HT1080 (cell line): ENCODE measurements around the gene PPM1H. TPM values are rescaled to one million over a fixed set of nuclear protein-coding genes. Genes with fewer than 3 reads are reported as not detected.
A peak's percentile ranks its signal among the peaks of the same experiment; 100 is the strongest.

Source experiments
- DNase-seq: peaks from one replicate; pipeline ENCODE4 v3.0.0-alpha.2; 2015; ENCODE audit warnings: low read depth
- total RNA-seq: library from RNA; depleted of rRNA; stranded (reverse); fragments of >200 nt; shearing (Covaris generic); gene quantifications from 2 replicates; pipeline ENCODE4 v1.2.3, GENCODE V29; 2014

The PPM1H gene
- total RNA-seq, 1 experiment from 2014 or later = 3.0 TPM

DNA sequence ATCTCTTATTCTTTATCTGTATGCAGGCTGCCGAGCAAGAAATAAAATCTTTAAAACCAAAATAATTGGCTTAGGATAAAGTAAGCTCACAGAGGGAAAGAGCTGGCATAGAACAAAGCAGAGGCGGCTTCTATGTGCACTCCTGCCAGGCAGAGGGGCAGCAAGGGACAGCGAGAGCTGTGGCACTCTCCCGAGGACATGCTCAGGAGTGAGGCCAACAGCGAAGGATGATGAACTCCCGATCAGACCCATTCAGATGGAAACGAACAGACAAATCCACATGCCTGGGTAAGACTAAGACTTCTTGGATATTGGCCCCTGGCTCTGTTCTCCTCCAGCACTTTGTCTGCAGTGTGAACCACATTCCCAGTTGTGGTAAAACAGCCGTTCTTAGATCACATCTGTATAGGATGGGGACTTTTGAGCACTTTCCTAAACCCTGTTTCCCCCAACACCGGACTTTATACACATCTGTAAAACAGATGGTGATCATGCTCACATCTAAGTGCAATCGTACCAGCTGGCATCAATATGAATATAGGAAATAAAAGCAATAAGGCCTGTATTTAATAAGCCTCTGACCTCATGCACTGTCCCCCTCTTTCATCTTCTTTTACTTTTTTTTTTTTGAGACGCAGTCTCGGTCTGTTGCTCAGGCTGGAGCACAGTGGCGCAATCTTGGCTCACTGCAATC lies 134.1 kb downstream of the PPM1H start:
- DNase-seq = no peak

DNA sequence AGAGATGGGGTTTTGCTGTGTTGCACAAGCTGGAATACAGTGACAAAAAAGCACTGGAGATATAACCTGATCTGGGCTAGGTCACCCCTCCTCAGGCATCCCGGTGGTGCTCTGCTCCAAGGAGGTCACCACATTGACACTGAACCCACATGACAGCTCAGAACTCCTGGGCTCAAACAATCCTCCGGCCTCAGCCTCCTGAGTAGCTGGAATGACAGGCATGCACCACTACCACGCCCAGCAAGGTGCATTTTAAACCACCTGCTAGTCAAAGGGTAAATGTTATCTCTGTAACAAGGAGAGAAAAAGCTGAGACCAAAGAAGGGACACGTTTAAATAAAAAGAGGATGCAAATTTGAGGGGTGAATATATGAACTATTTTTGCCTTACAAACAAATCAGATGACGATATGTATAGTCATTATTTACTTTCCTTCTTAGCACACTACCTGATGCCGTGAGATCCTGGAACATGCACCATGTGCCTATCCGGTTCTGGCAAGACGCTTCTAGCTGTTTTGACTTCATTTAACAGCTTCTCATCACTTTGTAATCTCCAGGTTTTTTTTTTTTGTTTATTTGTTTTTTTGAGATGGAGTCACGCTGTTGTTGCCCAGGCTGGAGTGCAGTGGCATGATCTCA lies 135.1 kb downstream of the PPM1H start:
- no peak for DNase-seq

DNA sequence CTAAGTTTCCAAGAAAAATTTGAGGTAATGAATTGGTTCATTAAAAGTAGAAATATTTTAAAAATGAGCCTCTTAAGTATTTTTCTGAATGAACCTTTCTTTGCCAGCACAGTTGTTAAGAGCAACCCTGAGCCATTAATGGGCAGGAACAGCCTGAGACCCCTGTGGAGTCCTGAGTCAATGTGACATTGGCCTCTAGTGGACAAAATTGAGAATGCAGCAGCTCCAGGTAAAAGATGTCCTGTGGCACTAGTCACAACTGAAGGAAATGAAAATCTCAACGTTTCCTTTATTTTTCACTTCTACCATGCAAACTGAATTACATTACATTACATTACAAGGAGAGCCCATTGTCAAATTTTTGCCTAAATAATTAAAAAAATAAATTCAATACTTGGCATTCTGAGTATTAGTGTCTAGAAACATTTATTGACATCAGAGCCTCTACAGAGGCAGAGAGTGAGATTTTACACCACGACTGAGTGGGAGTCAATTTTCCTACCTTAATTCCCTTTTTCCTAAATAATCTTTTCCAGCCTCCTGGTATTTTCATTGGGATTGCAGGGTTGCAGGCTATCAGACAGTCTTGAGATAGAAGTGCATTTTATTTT lies 135.7 kb downstream of the PPM1H start:
- DNase-seq = peak; percentile 70

DNA sequence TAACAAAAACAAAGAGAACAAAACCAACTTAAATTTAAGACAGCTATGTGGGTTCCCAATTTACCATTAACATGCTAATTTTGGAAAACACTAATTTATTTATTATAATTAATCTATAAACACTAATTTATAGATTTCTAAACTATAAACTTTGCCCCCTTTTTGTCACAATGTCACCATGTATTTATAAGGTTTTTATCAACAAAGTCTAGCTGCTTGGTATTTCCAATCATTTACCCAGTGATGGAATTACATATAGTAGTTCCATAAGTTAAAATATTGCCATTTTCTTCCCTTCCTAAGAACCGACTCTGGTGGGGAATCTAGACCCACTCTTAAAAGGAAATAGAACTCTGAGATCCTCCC lies 140.7 kb downstream of the PPM1H start:
- DNase-seq = no peak

DNA sequence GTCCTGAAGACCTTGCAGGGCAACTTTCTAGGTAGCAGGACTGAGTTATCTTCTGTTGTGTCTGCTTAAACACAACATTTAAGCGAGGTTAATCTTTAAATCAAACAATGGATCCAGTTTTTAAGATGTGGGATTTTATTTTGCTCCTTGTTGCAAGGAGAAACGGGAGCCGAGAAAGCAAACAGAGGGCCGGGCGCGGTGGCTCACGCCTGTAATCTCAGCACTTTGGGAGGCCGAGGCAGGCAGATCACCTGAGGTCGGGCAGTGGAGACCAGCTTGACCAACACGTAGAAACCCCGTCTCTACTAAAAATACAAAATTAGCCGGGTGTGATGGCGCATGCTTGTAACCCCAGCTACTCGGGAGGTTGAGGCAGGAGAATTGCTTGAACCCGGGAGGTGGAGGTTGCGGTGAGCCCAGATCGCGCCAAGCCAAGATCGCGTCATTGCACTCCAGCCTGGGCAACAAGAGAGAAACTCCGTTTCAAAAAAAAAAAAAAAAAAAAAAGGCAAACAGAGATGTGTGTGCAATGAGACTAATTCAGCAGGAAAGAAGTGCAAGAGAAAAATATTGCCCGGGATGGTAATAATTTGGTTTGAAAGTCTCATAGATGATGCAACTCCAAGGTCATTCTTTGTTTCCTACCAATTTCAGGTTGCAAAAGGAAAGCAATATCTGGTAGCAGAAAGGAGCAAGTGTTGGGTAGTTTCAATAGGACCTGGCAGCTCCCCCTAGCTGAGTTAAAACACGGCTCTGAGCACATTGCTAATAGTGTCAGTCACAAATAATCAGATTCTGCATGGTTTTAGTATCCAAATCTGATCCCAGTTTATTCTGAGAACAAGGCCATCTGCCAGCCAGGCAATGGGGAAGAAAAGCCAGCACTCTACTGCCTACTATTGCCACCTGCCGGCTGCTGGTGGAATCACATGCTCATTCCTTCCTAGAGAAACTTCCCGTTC lies 141.4 kb downstream of the PPM1H start:
- peak; percentile 92 for DNase-seq

DNA sequence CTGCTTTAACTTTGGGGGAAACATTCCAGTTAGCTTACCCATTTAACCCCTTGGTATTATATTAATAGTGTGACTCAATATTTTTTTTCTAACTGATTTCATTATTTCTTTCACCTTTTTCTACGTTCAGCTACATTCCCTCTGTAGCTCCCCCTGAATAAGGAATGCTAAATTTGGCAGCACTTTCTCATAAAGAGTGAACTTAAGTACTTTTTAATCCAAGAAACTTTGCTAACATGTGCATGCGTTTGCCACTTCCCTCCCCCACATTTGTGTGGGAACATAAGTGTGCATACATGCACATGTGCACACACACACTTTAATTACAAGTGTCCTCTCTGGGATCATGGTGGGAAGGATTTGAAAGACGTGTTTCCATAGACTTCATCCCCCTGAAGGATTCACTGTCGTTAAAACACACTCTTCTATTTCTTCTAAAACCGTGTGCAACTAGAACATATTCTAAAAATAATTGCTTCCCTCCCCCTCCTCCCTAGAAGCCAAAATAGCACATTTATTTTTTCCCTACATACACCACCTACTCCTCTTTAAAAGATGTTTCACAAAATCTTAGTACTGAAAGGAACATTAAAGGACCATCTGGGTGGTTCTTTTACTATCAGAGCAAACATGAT lies 142.6 kb downstream of the PPM1H start:
- DNase-seq = peak; percentile 26

DNA sequence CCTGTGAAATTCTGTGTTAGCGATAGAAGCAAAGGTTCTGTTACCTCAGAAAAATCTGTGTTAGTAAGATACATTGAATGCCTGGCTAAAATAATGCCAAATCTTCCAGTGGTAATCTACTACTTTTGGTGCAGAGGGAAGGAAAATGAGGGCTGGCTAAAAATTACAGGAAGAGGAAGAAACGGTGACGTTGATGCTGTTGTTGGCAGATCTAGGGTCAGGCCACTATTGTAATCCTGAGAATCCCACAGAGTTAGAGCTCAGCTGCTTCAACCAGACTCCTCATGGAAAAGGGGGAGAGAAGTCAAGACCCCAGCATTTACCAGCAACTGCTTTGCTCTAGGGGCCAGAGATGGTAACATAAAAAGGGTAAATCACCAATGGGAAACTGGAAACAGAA lies 145.1 kb downstream of the PPM1H start:
- DNase-seq = no peak

DNA sequence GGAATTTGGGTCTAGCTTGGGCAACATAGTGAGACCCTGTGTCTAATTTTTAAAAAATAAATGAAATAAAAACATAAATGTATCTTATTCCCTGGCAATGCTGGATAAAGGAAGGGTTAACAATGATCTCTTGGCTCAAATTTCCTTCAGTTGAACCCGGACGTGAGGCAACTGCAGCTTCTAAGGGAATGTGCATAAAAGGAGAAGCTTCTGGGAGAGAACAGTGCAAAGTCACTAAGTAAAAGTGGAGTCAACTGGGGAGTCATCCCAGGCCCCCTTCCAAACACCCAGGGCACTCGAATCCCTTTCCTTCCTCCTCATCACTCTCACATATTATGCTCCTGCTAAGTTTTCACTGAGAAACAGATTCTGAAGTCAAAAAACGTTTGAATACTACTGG lies 147.3 kb downstream of the PPM1H start:
- DNase-seq = no peak

DNA sequence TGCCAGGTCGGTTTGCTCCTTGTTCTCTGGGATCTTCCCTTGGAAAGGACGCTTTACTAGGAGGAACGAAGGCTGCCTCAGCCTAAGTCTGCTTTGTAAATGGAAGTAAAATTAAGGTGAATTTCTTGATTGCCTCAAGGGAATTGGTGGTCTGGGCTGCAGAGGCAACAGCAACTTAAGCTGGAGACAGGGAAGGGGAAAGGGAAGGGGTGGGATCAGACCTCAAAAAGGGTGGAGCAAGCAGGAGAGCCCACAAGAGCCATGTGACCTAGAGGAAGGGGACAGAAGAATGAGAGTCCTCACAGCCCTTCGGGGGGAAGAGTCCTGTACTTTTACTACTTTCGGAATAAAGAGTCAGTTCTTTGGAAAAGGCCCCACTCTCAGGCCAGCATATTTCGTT lies 147.9 kb downstream of the PPM1H start:
- peak; percentile 46 for DNase-seq

DNA sequence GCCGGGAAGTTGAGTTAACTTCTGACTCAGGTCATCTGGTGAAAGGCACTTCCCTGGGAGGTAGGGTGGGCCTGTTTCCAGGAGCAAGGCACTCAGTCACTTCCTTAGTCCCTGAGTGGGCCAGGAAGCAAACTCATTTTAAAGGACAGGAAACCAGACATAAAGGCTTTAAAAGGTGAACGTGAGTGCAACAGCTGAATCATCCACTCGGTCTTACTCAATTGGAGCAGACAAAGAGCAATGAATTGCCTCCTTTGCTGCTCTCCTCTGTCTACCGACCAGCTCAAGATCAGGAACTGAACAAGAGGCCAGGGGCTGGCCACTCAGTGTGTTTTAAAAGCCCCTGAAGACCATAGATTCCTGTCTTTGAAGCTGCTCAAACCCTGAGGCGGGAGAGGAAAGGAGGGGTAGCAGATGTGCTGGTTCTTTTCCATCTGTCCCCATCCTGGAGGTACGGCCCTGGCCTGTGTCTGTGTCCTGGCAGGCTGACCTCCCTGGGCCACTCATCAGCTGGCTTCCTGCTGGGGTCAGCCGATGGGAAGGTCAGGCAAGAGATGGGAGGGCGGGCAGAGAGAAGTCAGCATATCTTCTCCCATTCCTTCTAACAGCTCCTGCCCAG lies 148.9 kb downstream of the PPM1H start:
- DNase-seq = peak; percentile 100

DNA sequence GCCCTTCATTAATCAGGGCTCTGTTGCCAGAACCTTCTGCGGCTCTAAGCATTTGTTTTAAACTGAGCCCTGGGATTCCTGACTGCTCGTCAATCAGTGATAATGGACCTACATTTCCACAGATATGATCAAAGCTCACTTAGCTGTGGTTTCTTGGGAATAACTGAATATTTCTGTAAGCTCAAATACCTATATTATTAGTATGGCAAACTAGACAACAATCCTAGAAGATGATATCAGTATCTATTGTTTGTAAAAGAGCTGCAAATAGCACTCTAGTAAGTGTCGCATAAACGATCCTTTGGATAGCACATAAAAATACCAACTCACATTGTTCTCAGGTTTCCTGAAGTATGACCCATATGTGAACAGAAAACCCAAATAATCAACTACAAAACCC lies 150.4 kb downstream of the PPM1H start:
- no peak for DNase-seq

DNA sequence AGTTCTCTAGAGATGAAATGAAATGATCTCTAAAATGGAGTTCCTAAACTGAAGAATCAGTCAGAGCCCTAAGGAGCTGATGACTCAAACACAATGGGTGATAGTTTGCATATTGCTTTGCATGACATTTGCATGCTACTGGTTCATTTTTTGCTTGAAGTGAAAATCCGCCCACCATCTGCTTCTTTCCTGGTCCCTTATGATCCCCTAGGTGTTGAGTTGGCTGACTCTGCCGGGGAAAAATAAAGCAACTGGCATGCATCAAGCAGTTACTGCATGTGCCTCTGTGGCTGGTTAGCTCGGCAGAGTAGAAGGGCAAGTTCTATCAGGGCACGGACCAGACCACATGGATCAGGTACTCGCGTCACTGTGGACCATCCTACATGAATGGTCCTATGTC lies 151.1 kb downstream of the PPM1H start:
- no peak for DNase-seq

DNA sequence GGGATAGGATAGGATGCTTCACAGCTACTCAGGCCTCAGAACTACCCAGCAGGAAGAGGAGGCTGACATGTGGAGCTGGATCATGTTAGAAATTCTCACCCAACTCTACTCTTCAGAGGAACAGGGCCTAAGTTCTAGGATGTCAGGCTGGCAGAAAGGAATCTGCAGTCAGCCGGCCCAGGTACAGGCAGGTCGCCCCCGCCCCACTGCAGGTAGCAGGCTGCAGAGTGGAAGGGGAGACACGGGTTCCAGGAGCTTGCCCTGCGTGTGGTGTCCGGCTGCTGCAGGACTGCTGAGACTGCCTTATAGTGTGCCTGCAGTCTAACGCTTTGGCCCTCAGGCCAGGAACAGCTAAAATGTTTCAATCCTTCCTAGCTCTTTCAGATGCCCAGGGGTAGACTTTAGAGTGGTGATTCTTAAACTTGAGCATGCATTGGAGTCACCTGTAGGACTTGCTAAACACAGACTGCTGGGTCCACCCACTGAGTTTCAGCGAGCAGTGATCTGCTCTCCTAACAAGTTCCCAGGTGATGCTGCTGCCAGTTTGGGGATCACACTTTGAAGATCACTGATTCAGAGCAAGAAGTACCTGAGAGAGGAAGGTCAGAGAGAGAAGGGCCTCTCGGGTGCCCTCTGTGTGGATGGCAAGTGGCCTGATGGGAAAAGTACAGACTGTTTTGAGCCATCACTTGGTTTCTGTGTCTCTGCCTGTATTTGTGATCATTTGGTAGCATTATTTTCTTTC lies 153.6 kb downstream of the PPM1H start:
- no peak for DNase-seq

DNA sequence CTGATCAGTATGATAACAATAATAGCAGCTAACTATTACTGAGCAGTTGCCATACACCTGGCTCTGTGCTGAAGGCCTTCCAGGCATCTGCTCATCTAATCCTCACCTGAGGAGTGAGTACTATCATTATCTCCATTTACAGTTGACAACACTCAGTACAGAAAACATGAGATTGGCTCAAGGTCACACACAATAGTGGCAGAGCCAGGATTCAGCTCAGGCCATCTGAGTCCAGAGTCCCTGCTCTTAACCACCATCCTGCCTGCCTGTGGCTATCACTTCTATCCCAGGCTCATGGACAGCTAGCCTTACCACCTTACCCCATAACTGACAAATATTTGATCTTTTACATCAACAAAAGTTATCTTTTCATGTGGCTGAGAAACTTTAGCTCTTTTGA lies 155.5 kb downstream of the PPM1H start:
- DNase-seq = no peak

DNA sequence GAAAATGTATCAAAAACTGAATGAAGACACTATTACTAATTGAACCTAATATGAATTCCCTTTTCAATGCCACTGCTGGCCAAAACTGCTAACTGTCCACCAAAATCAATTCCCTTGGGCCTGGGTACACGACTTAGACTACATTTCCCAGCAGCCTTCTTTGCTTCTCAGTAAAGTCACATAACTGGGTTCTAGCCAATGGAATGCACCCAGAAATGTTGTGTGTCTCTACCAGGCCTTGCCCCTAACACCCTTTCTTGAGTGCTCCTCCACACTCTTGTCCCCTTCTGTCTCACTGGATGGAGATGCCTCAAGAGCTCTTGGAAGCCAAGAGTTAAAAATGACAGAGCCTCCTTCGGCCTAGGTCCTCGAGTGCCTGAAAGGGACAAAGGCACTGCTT lies 156.8 kb downstream of the PPM1H start:
- DNase-seq = no peak

DNA sequence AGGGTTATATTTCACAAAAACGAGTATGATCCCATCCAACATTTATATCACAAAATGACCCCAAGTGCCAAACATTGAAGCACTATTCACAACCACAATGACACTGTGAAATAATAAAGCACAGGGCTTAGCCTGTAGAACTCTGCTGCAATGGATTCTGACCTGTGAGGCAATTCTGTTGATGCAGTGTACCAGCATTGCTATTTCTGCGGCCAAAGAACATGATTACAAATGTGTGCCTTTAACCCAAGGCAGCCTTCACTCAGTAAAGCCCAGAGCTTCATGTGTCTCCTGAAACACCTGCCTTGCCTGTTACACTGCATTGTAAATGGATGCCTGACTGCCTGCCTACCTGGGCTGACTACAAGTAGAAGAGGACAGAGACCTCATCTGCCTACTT lies 158.0 kb downstream of the PPM1H start:
- no peak for DNase-seq

DNA sequence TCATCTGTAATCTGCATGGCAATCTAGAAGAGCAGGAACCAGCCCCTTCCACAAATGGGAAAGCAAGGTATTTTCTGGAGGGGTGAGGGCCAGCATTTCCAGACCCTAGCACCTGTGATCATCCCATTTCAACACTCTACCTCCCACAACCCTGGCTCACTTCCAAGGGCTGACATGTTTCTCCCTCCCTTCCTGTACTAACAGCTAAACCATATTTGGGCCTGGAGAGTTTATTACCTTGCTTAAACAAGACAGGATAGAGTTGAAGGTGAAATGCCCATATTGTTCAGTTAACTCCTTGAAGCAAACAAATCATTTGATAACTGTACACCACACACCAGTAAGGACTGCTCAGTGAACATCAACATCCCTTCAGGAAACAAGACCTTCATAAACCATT lies 158.4 kb downstream of the PPM1H start:
- no peak for DNase-seq

DNA sequence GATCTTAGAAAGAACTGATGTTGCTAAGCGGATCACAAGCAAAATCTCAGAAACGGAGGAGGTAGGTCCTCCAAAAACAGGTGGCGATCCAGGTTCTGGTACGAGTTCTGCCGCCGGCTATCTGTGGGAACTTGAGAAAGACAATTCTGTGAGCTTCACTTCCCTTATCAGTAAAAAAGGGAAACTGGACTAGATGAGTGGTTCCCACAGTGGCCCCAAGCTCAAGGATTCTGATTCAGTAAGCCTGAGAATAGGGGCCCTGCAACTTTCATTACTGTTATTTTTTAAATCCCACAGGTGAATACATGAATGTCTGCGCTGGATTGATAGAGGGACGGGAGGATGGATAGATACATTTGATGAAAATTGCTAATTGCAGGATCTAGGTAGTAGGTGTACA lies 160.2 kb downstream of the PPM1H start:
- no peak for DNase-seq

DNA sequence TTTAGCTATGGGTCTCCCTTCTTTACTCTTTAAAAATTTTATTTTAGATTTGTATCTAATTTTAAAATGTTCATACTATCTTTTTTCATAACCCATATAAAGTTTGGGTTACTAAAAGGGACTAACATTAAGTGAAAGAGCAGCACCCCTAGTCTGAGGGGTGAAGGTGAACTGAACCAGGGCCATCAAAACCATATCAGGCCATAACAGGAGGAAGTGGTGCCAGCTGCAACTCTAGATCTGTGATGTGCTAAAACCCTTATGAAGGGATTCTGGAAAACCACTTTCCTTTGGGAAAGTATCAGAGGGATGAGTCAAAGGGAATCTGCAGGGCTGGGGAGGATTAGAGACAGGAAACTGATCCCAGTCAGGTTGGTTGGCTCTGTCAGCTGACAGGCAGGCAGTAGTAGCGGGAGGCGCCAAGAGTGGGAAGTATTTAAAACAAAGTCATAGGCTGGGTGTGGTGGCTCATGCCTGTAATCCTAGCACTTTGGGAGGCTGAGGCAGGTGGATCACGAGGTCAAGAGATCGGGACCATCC lies 162.5 kb downstream of the PPM1H start:
- DNase-seq = peak; percentile 96

DNA sequence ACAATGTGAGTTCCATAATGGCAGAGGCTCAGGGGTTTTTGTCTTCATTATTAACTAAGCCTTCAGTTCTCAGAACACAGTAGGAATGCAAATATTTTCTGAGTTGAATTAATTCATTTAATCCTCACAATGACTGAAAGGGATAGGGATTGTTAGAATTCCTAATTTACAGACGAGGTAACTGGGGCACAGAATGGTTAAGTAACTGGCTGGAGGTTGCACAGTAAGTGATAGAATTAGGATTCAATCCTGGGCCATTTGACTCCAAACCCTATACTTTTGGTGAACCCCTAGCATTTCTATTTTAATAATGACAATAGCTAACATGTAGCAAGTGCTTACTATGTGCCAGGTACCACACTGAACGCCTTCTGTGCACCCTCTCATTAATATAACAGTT lies 163.1 kb downstream of the PPM1H start:
- no peak for DNase-seq
